CD14-positive monocyte (primary cell): ENCODE measurements around the gene SAP30BP. TPM values are rescaled to one million over a fixed set of nuclear protein-coding genes. Genes with fewer than 3 reads are reported as not detected.
A peak's percentile ranks its signal among the peaks of the same experiment; 100 is the strongest.

Experiments
- DNase-seq, 3 donors: peaks; one replicate each; pipeline ENCODE4 v3.0.0-alpha.2; 2011 to 2022
- H2AFZ ChIP-seq: 2 replicates; pipeline ENCODE4 v1.6.0; 2012; ENCODE audit warnings: mild to moderate bottlenecking, low read depth, low read length, inconsistent platforms; ENCODE audit not compliant: insufficient read depth, poor library complexity, severe bottlenecking
- H3K27ac ChIP-seq, 2 donors: 1 replicate in 1 of 2; 2 replicates in 1 of 2; pipeline ENCODE4 v1.5.1; 2012 to 2013; ENCODE audit warnings: low read length in 2 of 2, control low read depth in 1 of 2, inconsistent platforms in 1 of 2, low read depth in 1 of 2, mild to moderate bottlenecking in 1 of 2
- H3K27me3 ChIP-seq, 2 donors: one replicate each; pipeline versions ENCODE4 v1.6.0 to v1.6.1; 2011 to 2013; ENCODE audit warnings: low read length in 2 of 2; ENCODE audit not compliant: control insufficient read depth in 2 of 2, insufficient read depth in 2 of 2
- H3K36me3 ChIP-seq, 2 donors: replicated peaks in 1 of 2; 1 replicate in 1 of 2; 2 replicates in 1 of 2; pipeline versions ENCODE4 v1.5.1 to v1.6.1; 2012 to 2013; ENCODE audit warnings: low read length in 2 of 2, control low read depth in 1 of 2, inconsistent platforms in 1 of 2, mild to moderate bottlenecking in 1 of 2; ENCODE audit not compliant: insufficient read depth in 2 of 2, control insufficient read depth in 1 of 2
- H3K4me1 ChIP-seq, 2 donors: 1 replicate in 1 of 2; 2 replicates in 1 of 2; pipeline versions ENCODE4 v1.5.1 to v1.6.1; 2012 to 2013; ENCODE audit warnings: low read length in 2 of 2, control low read depth in 1 of 2, inconsistent platforms in 1 of 2, mild to moderate bottlenecking in 1 of 2, moderate library complexity in 1 of 2; ENCODE audit not compliant: insufficient read depth in 2 of 2, control insufficient read depth in 1 of 2
- H3K4me2 ChIP-seq: replicated peaks from 2 replicates; pipeline ENCODE3; 2012; ENCODE audit warnings: low read length, moderate library complexity, mild to moderate bottlenecking; ENCODE audit not compliant: poor library complexity, severe bottlenecking; ENCODE audit errors: extremely low read depth
- H3K4me3 ChIP-seq, 3 experiments: fragments of 200-600 bp in 1 of 3; sonication (generic) in 1 of 3; replicated peaks in 1 of 3; 1 replicate in 2 of 3; 2 replicates in 1 of 3; pipeline ENCODE4 v1.5.1; 2011 to 2013; ENCODE audit warnings: low read length in 3 of 3, mild to moderate bottlenecking in 3 of 3, control low read depth in 2 of 3, low read depth in 2 of 3, inconsistent platforms in 1 of 3, moderate library complexity in 1 of 3
- H3K79me2 ChIP-seq: 2 replicates; pipeline ENCODE4 v1.6.0; 2012; ENCODE audit warnings: mild to moderate bottlenecking, control low read depth, inconsistent platforms, low read length, moderate library complexity; ENCODE audit not compliant: insufficient read depth
- H3K9ac ChIP-seq: 2 replicates; pipeline ENCODE4 v1.6.0; 2017; ENCODE audit warnings: low read length, mild to moderate bottlenecking; ENCODE audit not compliant: insufficient read depth, poor library complexity, severe bottlenecking
- H3K9me3 ChIP-seq, 2 donors: replicated peaks in 1 of 2; 1 replicate in 1 of 2; 2 replicates in 1 of 2; pipeline versions ENCODE4 v1.5.1 to v1.6.1; 2012 to 2013; ENCODE audit warnings: low read length in 2 of 2, control low read depth in 1 of 2; ENCODE audit not compliant: control insufficient read depth in 1 of 2, insufficient read depth in 1 of 2
- H4K20me1 ChIP-seq: 2 replicates; pipeline ENCODE4 v1.6.0; 2012; ENCODE audit warnings: mild to moderate bottlenecking, low read length, control low read depth, moderate library complexity; ENCODE audit not compliant: insufficient read depth
- H3K27ac Mint-ChIP-seq, 7 donors: one replicate each; pipeline ENCODE4 v1.8.0; 2020; ENCODE audit warnings: mild to moderate bottlenecking in 7 of 7, mixed read lengths in 7 of 7, moderate library complexity in 6 of 7, inconsistent platforms in 2 of 7
- H3K27me3 Mint-ChIP-seq, 3 donors: one replicate each; pipeline ENCODE4 v1.8.0; 2021 to 2022; ENCODE audit warnings: low read depth in 3 of 3, mild to moderate bottlenecking in 3 of 3, mixed read lengths in 3 of 3, moderate library complexity in 3 of 3, inconsistent platforms in 1 of 3
- H3K36me3 Mint-ChIP-seq, 2 donors: one replicate each; pipeline ENCODE4 v1.8.0; 2020; ENCODE audit warnings: mixed read lengths in 2 of 2, inconsistent platforms in 1 of 2, mild to moderate bottlenecking in 1 of 2
- H3K4me1 Mint-ChIP-seq: one replicate; pipeline ENCODE4 v1.8.0; 2020; ENCODE audit warnings: mild to moderate bottlenecking, mixed read lengths
- H3K4me3 Mint-ChIP-seq, 2 donors: one replicate each; pipeline ENCODE4 v1.8.0; 2020; ENCODE audit warnings: mild to moderate bottlenecking in 2 of 2, mixed read lengths in 2 of 2, moderate library complexity in 1 of 2
- H3K9me3 Mint-ChIP-seq, 7 donors: one replicate each; pipeline ENCODE4 v1.8.0; 2020 to 2022; ENCODE audit warnings: mixed read lengths in 7 of 7, mild to moderate bottlenecking in 6 of 7, moderate library complexity in 6 of 7, inconsistent platforms in 2 of 7
- CTCF ChIP-seq: fragments of 200-600 bp; IDR thresholded peaks from one replicate; pipeline ENCODE4 v1.8.0; 2022; ENCODE audit warnings: antibody characterized with exemption, mild to moderate bottlenecking
- WGBS: methylation state at CpG from one replicate; pipeline ENCODE4 v1.1.5; 2013; ENCODE audit warnings: missing lambda C conversion rate; ENCODE audit not compliant: insufficient coverage; 5-methylcytosine and 5-hydroxymethylcytosine counted together
- intact Hi-C, 2 donors: fragments of 100-400 bp; cut with micrococcal nuclease; formaldehyde crosslinking; loops; one replicate each; pipeline versions ENCODE4 v1.15.0 to v1.15.1; 2023
- polyA plus RNA-seq, 3 donors: library from polyadenylated mRNA; depleted of rRNA in 1 of 3; unstranded in 2 of 3; stranded (reverse) in 1 of 3; fragments of 300-500 nt in 2 of 3; fragments of >200 nt in 1 of 3; fragmentation: Illumina TruSeq in 2 of 3; gene quantifications; 1 replicate in 2 of 3; 2 replicates in 1 of 3; pipeline ENCODE4 v1.2.3, GENCODE V29; 2012 to 2021

SAP30BP gene
- polyA plus RNA-seq, 3 donors, result 43.8 to 130 (median 61.6) TPM

- H3K27ac ChIP-seq, result peak overlapping the region in 1 of 2 donors; percentile 99
- Mint-ChIP-seq H3K27me3 (peaks cover 0 to 2% (median 0%) of the 10 kb centered on the region in 3 donors), H3K27ac (peak overlapping the region in 2 of 7 donors; percentile 54 to 84), H3K4me1 (peaks cover 12% of the 10 kb centered on the region), H3K9me3 (no peaks in the 10 kb centered on the region), H3K36me3 (peaks cover 38 to 53% of the 10 kb centered on the region in 2 donors), H3K4me3 (no peak overlapping the region)
- no peak overlapping the region for H3K9ac ChIP-seq
- H3K9me3 ChIP-seq, result no peaks in the 10 kb centered on the region
- intact Hi-C loops, result loop anchor here (10.0 kb wide), 2 partner anchors 179 to 791 kb away; partner anchors contain the start of genes FDXR (in 1 of the 2) and UNC13D (in 1 of the 2)
- DNase-seq, result no peak
- no peak for TF ChIP-seq CTCF
- H4K20me1 ChIP-seq, result peaks cover 3% of the 10 kb centered on the region
- H2AFZ ChIP-seq, result peak overlapping the region; percentile 82
- no peaks in the 10 kb centered on the region for H3K27me3 ChIP-seq
- peaks cover 48% of the 10 kb centered on the region for H3K79me2 ChIP-seq
- H3K4me1 ChIP-seq, result peaks cover 17 to 22% of the 10 kb centered on the region in 2 donors
- H3K4me2 ChIP-seq, result peak overlapping the region; percentile 86
- H3K4me3 ChIP-seq, result peak overlapping the region in 2 of 3 experiments; percentile 89 to 97
- WGBS, result 100% methylated on average over 2 of the region's 10 CpGs
- H3K36me3 ChIP-seq, result peaks cover 36 to 49% of the 10 kb centered on the region in 2 donors
Observed at GRCh38 chr17:75665981-75666380, 1.2 kb upstream of the SAP30BP start.

GRCh38 chr17:75667825-75668224 lies 687 bp downstream of the SAP30BP start:
- H3K27me3 Mint-ChIP-seq, result peaks cover 0 to 2% (median 0%) of the 10 kb centered on the region in 3 donors
- no peak overlapping the region for H3K27ac Mint-ChIP-seq
- peaks cover 17 to 22% of the 10 kb centered on the region in 2 donors for H3K4me1 ChIP-seq
- H3K9me3 ChIP-seq, result no peaks in the 10 kb centered on the region
- H4K20me1 ChIP-seq, result peaks cover 16% of the 10 kb centered on the region
- TF ChIP-seq CTCF, result no peak
- peak overlapping the region; percentile 89 to 97 (median 92) for H3K4me3 ChIP-seq
- peak overlapping the region; percentile 97 for H3K9ac ChIP-seq
- WGBS, result 0% methylated on average over 2 of the region's 4 CpGs
- DNase-seq, result no peak
- H3K36me3 Mint-ChIP-seq, result peaks cover 42 to 53% of the 10 kb centered on the region in 2 donors
- H3K9me3 Mint-ChIP-seq, result no peaks in the 10 kb centered on the region
- H3K4me3 Mint-ChIP-seq, result no peak overlapping the region
- H3K27ac ChIP-seq, result peak overlapping the region; percentile 84 to 99
- intact Hi-C loops, result loop anchor here (10.0 kb wide), 2 partner anchors 177 to 793 kb away; partner anchors contain the start of genes FDXR (in 1 of the 2) and UNC13D (in 1 of the 2)
- H3K79me2 ChIP-seq, result peaks cover 62% of the 10 kb centered on the region
- peaks cover 12% of the 10 kb centered on the region for H3K4me1 Mint-ChIP-seq
- H3K27me3 ChIP-seq, result no peaks in the 10 kb centered on the region
- peaks cover 36 to 49% of the 10 kb centered on the region in 2 donors for H3K36me3 ChIP-seq
- peak overlapping the region; percentile 86 for H3K4me2 ChIP-seq
- peak overlapping the region; percentile 82 for H2AFZ ChIP-seq
